ENCODE data around the gene EGFR. TPM values are rescaled to one million over a fixed set of nuclear protein-coding genes. Genes with fewer than 3 reads are reported as not detected.

The EGFR gene
- total and polyA plus RNA-seq, 4 donors: 24.1 to 57.6 (median 29.9) TPM

- H3K27ac ChIP-seq (ENCODE audit: low read depth, low read length): no peak overlapping the region
- DNase-seq (ENCODE audit: low read depth in 4 of 6, low spot score in 6 of 6): no peak
- no CpG with 5 or more reads among the region's 1 CpG for WGBS (ENCODE audit: insufficient coverage)
These were observed 31.0 kb upstream of the EGFR start for GRCh38 chr7:54987772-54988171.

DNA sequence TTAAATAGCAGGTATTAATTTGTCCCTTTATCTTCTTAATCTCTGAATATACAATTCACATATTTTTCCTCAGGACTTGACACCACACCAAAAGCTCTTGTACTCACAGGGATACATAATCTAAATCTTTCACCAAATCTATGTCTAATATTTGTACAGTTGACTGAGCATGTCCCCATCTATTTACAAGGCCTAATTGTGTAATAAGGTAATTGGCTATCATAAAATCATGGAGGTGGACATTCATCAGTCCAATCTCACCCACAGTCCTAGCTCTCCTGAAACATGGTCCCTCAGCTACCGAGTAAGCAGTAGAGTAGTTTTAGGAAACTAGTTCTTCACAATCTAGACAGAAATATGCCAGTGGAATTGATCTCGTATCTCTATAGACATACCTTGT, 30.3 kb upstream of the EGFR start:
- Histone ChIP-seq H3K27ac (ENCODE audit: low read depth, low read length) (no peak overlapping the region), H3K9me3 (ENCODE audit: control insufficient read depth, insufficient read depth, low read length) (no peaks in the 10 kb centered on the region), H3K4me1 (ENCODE audit: control insufficient read depth, insufficient read depth, low read length) (no peaks in the 10 kb centered on the region), H3K27me3 (ENCODE audit: control insufficient read depth, insufficient read depth, low read length) (no peaks in the 10 kb centered on the region), H3K4me3 (ENCODE audit: low read depth, low read length) (no peak overlapping the region), H3K36me3 (ENCODE audit: control insufficient read depth, insufficient read depth, low read length) (no peaks in the 10 kb centered on the region)
- no peak for DNase-seq (ENCODE audit: low read depth in 4 of 6, low spot score in 6 of 6)
- WGBS (ENCODE audit: insufficient coverage): no CpG with 5 or more reads among the region's 2 CpGs

More at GRCh38 chr7:54987772-54988171, 31.0 kb upstream of the EGFR start:
- H3K36me3 ChIP-seq (ENCODE audit: control insufficient read depth, insufficient read depth, low read length): no peaks in the 10 kb centered on the region
- no peaks in the 10 kb centered on the region for H3K4me1 ChIP-seq (ENCODE audit: control insufficient read depth, insufficient read depth, low read length)
- no peaks in the 10 kb centered on the region for H3K9me3 ChIP-seq (ENCODE audit: control insufficient read depth, insufficient read depth, low read length)
- H3K27me3 ChIP-seq (ENCODE audit: control insufficient read depth, insufficient read depth, low read length): no peaks in the 10 kb centered on the region
- H3K4me3 ChIP-seq (ENCODE audit: low read depth, low read length): no peak overlapping the region

- Histone ChIP-seq H3K27ac (ENCODE audit: low read depth, low read length) (no peak overlapping the region), H3K27me3 (ENCODE audit: control insufficient read depth, insufficient read depth, low read length) (no peaks in the 10 kb centered on the region), H3K4me1 (ENCODE audit: control insufficient read depth, insufficient read depth, low read length) (no peaks in the 10 kb centered on the region), H3K36me3 (ENCODE audit: control insufficient read depth, insufficient read depth, low read length) (no peaks in the 10 kb centered on the region), H3K9me3 (ENCODE audit: control insufficient read depth, insufficient read depth, low read length) (no peaks in the 10 kb centered on the region), H3K4me3 (ENCODE audit: low read depth, low read length) (no peak overlapping the region)
- WGBS (ENCODE audit: insufficient coverage): no CpG with 5 or more reads among the region's 4 CpGs
- no peak for DNase-seq (ENCODE audit: low read depth in 4 of 6, low spot score in 6 of 6)
These were observed 29.2 kb upstream of the EGFR start for GRCh38 chr7:54989453-54990225.

DNA sequence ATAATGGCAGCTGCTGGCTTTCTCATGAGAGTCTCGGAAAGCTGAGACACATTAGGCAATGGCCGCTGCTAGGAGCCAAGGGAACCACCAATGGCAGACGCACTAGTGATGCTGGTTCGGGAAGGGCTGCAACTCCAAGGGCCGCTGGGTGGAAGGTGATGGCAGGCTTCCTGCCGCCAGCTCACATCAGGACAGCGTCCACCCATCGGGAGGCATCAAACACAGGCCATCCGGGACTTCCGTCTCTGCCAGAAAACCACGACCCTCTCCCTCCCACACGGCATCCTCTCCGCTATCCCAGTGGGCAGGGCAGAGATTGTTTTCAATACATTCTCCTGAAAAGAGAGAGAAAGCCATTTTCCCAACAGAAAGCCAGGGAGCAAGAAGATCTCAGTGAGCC, 27.5 kb upstream of the EGFR start:
- no peaks in the 10 kb centered on the region for H3K27me3 ChIP-seq (ENCODE audit: control insufficient read depth, insufficient read depth, low read length)
- H3K36me3 ChIP-seq (ENCODE audit: control insufficient read depth, insufficient read depth, low read length): no peaks in the 10 kb centered on the region
- no peaks in the 10 kb centered on the region for H3K4me1 ChIP-seq (ENCODE audit: control insufficient read depth, insufficient read depth, low read length)
- H3K4me3 ChIP-seq (ENCODE audit: low read depth, low read length): no peak overlapping the region
- no peak for DNase-seq (ENCODE audit: low read depth in 4 of 6, low spot score in 6 of 6)
- WGBS (ENCODE audit: insufficient coverage): 93% methylated on average over 12 of the region's 13 CpGs
- no peak overlapping the region for H3K27ac ChIP-seq (ENCODE audit: low read depth, low read length)
- no peaks in the 10 kb centered on the region for H3K9me3 ChIP-seq (ENCODE audit: control insufficient read depth, insufficient read depth, low read length)

DNA sequence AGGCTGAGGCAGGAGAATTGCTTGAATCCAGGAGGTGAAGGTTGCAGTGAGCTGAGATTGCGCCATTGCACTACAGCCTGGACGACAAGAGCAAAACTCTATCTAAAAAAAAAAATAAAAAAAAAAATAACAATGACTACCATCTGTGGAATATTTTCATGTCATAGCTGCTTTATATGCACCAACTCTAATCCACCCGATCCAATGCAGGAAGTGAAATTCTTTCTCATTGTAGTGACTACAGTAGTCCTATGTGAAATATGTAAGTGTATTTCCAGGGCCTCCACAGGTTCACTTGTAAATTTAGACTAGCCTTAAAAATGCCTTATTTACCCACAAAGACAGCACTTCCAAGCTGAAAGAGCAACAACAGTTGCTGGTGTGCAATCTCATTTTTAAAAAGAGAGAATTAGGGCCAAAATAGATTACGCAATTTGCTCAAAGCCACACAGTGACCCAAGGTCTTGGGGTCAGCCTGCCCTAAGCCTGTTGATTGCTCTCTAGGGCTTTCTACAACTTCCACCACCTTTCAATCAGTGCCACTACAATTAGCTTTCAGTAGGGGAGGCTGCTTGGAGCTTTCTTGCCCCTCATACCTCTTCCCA, 25.8 kb upstream of the EGFR start:
- Histone ChIP-seq H3K27me3 (ENCODE audit: control insufficient read depth, insufficient read depth, low read length) (no peaks in the 10 kb centered on the region), H3K36me3 (ENCODE audit: control insufficient read depth, insufficient read depth, low read length) (no peaks in the 10 kb centered on the region), H3K27ac (ENCODE audit: low read depth, low read length) (no peak overlapping the region), H3K4me1 (ENCODE audit: control insufficient read depth, insufficient read depth, low read length) (peaks cover 2% of the 10 kb centered on the region), H3K9me3 (ENCODE audit: control insufficient read depth, insufficient read depth, low read length) (no peaks in the 10 kb centered on the region), H3K4me3 (ENCODE audit: low read depth, low read length) (no peak overlapping the region)
- no CpG with 5 or more reads among the region's 4 CpGs for WGBS (ENCODE audit: insufficient coverage)
- DNase-seq (ENCODE audit: low read depth in 4 of 6, low spot score in 6 of 6): no peak

DNA sequence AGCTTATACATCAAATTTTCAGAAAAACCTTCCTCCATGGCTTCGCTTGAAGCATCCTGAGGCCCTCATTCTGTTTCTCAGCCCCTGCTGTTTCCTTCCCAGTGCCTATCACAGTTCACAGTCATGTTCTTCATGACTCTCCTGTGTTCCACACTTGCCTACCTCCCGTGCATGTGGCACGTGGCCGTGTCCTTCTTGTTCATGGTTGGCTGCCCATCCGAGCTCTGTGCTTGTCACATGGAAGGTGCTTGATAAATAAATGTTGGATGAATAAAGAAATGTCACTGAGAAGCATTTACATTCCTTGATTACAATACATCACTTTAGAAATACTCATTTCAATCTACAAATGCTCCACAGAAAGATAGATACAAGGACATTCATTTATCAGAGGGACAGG, 23.7 kb upstream of the EGFR start:
- Histone ChIP-seq H3K27me3 (ENCODE audit: control insufficient read depth, insufficient read depth, low read length) (no peaks in the 10 kb centered on the region), H3K4me3 (ENCODE audit: low read depth, low read length) (no peak overlapping the region), H3K4me1 (ENCODE audit: control insufficient read depth, insufficient read depth, low read length) (peaks cover 2% of the 10 kb centered on the region), H3K27ac (ENCODE audit: low read depth, low read length) (no peak overlapping the region), H3K36me3 (ENCODE audit: control insufficient read depth, insufficient read depth, low read length) (no peaks in the 10 kb centered on the region), H3K9me3 (ENCODE audit: control insufficient read depth, insufficient read depth, low read length) (no peaks in the 10 kb centered on the region)
- DNase-seq (ENCODE audit: low read depth in 4 of 6, low spot score in 6 of 6): no peak
- WGBS (ENCODE audit: insufficient coverage): 100% methylated on average over 2 of the region's 5 CpGs

GRCh38 chr7:54995610-54996363, 23.0 kb upstream of the EGFR start:
- no peaks in the 10 kb centered on the region for H3K36me3 ChIP-seq (ENCODE audit: control insufficient read depth, insufficient read depth, low read length)
- no peak overlapping the region for H3K4me3 ChIP-seq (ENCODE audit: low read depth, low read length)
- peaks cover 2% of the 10 kb centered on the region for H3K4me1 ChIP-seq (ENCODE audit: control insufficient read depth, insufficient read depth, low read length)
- H3K27me3 ChIP-seq (ENCODE audit: control insufficient read depth, insufficient read depth, low read length): no peaks in the 10 kb centered on the region
- no peak overlapping the region for H3K27ac ChIP-seq (ENCODE audit: low read depth, low read length)
- 88% methylated on average over 4 of the region's 5 CpGs for WGBS (ENCODE audit: insufficient coverage)
- no peak for DNase-seq (ENCODE audit: low read depth in 4 of 6, low spot score in 6 of 6)
- no peaks in the 10 kb centered on the region for H3K9me3 ChIP-seq (ENCODE audit: control insufficient read depth, insufficient read depth, low read length)

DNA sequence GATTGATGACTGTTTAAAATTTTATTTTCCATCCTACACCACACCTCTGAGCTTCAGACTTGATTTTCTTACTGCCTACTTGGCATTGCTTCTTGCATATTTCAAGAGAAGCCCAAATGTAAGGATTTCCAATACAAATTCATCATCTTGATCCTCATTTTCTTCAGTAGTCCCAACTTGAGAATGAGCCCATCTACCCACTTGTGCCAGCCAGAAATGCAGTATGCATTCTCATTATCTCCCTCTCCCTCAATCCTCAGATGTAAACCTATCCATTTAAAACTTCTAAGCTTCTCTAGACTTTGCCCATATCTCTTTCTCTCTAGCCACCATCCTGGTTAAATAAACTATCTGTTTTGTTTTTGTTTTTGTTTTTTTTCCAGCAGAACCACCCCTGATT, 22.4 kb upstream of the EGFR start:
- H3K9me3 ChIP-seq (ENCODE audit: control insufficient read depth, insufficient read depth, low read length): no peaks in the 10 kb centered on the region
- no peak for DNase-seq (ENCODE audit: low read depth in 4 of 6, low spot score in 6 of 6)

DNA sequence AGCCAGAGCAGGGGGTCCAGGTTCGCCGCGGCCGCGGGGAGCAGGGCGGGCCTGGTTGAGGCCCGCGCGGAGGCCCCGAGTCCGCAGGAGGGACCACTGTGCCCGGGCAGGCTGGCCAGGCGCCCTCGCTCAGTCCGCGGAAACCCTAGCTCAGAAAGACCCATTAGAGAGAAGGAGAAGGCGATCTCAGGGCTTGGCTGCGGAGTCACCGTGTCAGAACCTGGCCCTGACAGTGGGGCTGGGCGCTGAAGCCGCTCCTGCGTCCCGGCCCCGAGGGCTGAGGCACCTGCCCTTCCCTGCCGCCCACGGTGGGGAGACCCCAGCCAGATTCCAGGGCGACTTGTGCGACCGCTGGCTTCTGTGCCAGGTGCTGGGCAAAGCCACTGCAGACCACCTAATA, 14.2 kb upstream of the EGFR start:
- no peak for DNase-seq (ENCODE audit: low read depth in 4 of 6, low spot score in 6 of 6)
- Histone ChIP-seq H3K27me3 (ENCODE audit: control insufficient read depth, insufficient read depth, low read length) (peaks cover 3% of the 10 kb centered on the region), H3K4me1 (ENCODE audit: control insufficient read depth, insufficient read depth, low read length) (peaks cover 11% of the 10 kb centered on the region)

More for the DNA sequence above, 22.4 kb upstream of the EGFR start:
- H3K4me1 ChIP-seq (ENCODE audit: control insufficient read depth, insufficient read depth, low read length): peaks cover 2% of the 10 kb centered on the region
- H3K27me3 ChIP-seq (ENCODE audit: control insufficient read depth, insufficient read depth, low read length): no peaks in the 10 kb centered on the region
- no peak overlapping the region for H3K27ac ChIP-seq (ENCODE audit: low read depth, low read length)
- H3K4me3 ChIP-seq (ENCODE audit: low read depth, low read length): no peak overlapping the region
- no peaks in the 10 kb centered on the region for H3K36me3 ChIP-seq (ENCODE audit: control insufficient read depth, insufficient read depth, low read length)

More for the DNA sequence above, 14.2 kb upstream of the EGFR start:
- no peak overlapping the region for H3K27ac ChIP-seq (ENCODE audit: low read depth, low read length)
- H3K4me3 ChIP-seq (ENCODE audit: low read depth, low read length): no peak overlapping the region
- no peaks in the 10 kb centered on the region for H3K36me3 ChIP-seq (ENCODE audit: control insufficient read depth, insufficient read depth, low read length)
- WGBS (ENCODE audit: insufficient coverage): 87% methylated on average over 29 of the region's 29 CpGs
- H3K9me3 ChIP-seq (ENCODE audit: control insufficient read depth, insufficient read depth, low read length): no peaks in the 10 kb centered on the region
